SK-N-SH (cell line): ENCODE results near the gene TMEM106B.

Source experiments
- CTCF ChIP-seq: fragments of 200-600 bp; sonication (generic); IDR thresholded peaks from 2 replicates; pipeline ENCODE4 v1.6.1; 2017; ENCODE audit warnings: antibody characterized with exemption, mild to moderate bottlenecking, moderate library complexity
- EP300 ChIP-seq, 2 experiments: IDR thresholded peaks; 2 replicates each; pipeline versions ENCODE4 v1.4.0 to v1.6.1; 2012; ENCODE audit warnings: borderline replicate concordance in 1 of 2, low read depth in 1 of 2, low read length in 1 of 2
- EZH2phosphoT487 ChIP-seq: fragments of 200-600 bp; sonication (generic); IDR thresholded peaks from 2 replicates; pipeline ENCODE4 v1.6.1; 2017; ENCODE audit warnings: low read depth, mixed run types, mild to moderate bottlenecking, antibody characterized with exemption, moderate library complexity, borderline replicate concordance
- NFIC ChIP-seq: IDR thresholded peaks from 2 replicates; pipeline ENCODE4 v1.4.0; 2012; ENCODE audit warnings: borderline replicate concordance
- PBX3 ChIP-seq: IDR thresholded peaks from 2 replicates; pipeline ENCODE4; 2012
- TAF1 ChIP-seq: IDR thresholded peaks from 2 replicates; pipeline ENCODE4 v1.6.1; 2012; ENCODE audit warnings: low read depth, mild to moderate bottlenecking, low read length, moderate library complexity, borderline replicate concordance
- TCF12 ChIP-seq: IDR thresholded peaks from 2 replicates; pipeline ENCODE4 v1.4.0; 2012
- USF1 ChIP-seq: IDR thresholded peaks from 2 replicates; pipeline ENCODE4 v1.4.0; 2012; ENCODE audit warnings: low read depth, borderline replicate concordance
- USF2 ChIP-seq: fragments of 150-350 bp; IDR thresholded peaks from 2 replicates; pipeline ENCODE4 v1.6.1; 2017; ENCODE audit warnings: antibody characterized with exemption, low read length, low read depth, borderline replicate concordance

- TF ChIP-seq EZH2phosphoT487 (no peak), CTCF (no peak), TAF1 (no peak), NFIC (no peak), TCF12 (no peak), USF1 (no peak), PBX3 (no peak), USF2 (no peak), EP300 (IDR thresholded peaks at IDR 0.05; ENCODE audit: borderline replicate concordance in 1 of 2, low read depth in 1 of 2, low read length in 1 of 2) (no peak)
Measured at GRCh38 chr7:12174931-12175330, 36.2 kb upstream of the TMEM106B start.
